ENCODE data around the gene RAP2A.

The RAP2A gene

GRCh38 chr13:97387890-97388289 is 46.1 kb upstream of the RAP2A start:
- no peak for DNase-seq
- H3K27me3 ChIP-seq: no peaks in the 10 kb centered on the region
- H3K9me3 ChIP-seq: no peaks in the 10 kb centered on the region
- TF ChIP-seq CTCF (IDR thresholded peaks at IDR 0.05; ENCODE audit: low read depth, low read length): no peak
- H3K36me3 ChIP-seq: no peaks in the 10 kb centered on the region
- no peak overlapping the region for H3K4me3 ChIP-seq (ENCODE audit: low read depth, low read length)
- H3K4me1 ChIP-seq: peaks cover 2% of the 10 kb centered on the region; the same call in 1 of the 2 replicates

GRCh38 chr13:97388373-97388772 is 45.6 kb upstream of the RAP2A start:
- no peak for TF ChIP-seq CTCF (IDR thresholded peaks at IDR 0.05; ENCODE audit: low read depth, low read length)
- Histone ChIP-seq H3K27me3 (no peaks in the 10 kb centered on the region), H3K4me1 (peaks cover 2% of the 10 kb centered on the region; the same call in 1 of the 2 replicates), H3K36me3 (no peaks in the 10 kb centered on the region), H3K9me3 (no peaks in the 10 kb centered on the region), H3K4me3 (ENCODE audit: low read depth, low read length) (no peak overlapping the region)
- DNase-seq: peak; percentile 18

- H3K9me3 ChIP-seq: no peaks in the 10 kb centered on the region
- TF ChIP-seq CTCF (IDR thresholded peaks at IDR 0.05; ENCODE audit: low read depth, low read length): no peak
Observed at GRCh38 chr13:97390941-97391600, 42.9 kb upstream of the RAP2A start.

GRCh38 chr13:97392020-97392419 is 41.9 kb upstream of the RAP2A start:
- H3K36me3 ChIP-seq: no peaks in the 10 kb centered on the region

More at GRCh38 chr13:97390941-97391600, 42.9 kb upstream of the RAP2A start:
- no peaks in the 10 kb centered on the region for H3K27me3 ChIP-seq
- no peaks in the 10 kb centered on the region for H3K36me3 ChIP-seq
- no peak overlapping the region for H3K4me3 ChIP-seq (ENCODE audit: low read depth, low read length)
- peaks cover 2% of the 10 kb centered on the region; the same call in 1 of the 2 replicates for H3K4me1 ChIP-seq
- DNase-seq: no peak

GRCh38 chr13:97394542-97394941 is 39.4 kb upstream of the RAP2A start:
- H3K36me3 ChIP-seq: no peaks in the 10 kb centered on the region
- no peak for TF ChIP-seq CTCF (IDR thresholded peaks at IDR 0.05; ENCODE audit: low read depth, low read length)
- H3K27me3 ChIP-seq: no peaks in the 10 kb centered on the region
- no peak overlapping the region for H3K4me3 ChIP-seq (ENCODE audit: low read depth, low read length)
- DNase-seq: no peak
- no peaks in the 10 kb centered on the region for H3K4me1 ChIP-seq
- no peaks in the 10 kb centered on the region for H3K9me3 ChIP-seq

More at GRCh38 chr13:97392020-97392419, 41.9 kb upstream of the RAP2A start:
- TF ChIP-seq CTCF (IDR thresholded peaks at IDR 0.05; ENCODE audit: low read depth, low read length): no peak
- DNase-seq: no peak
- Histone ChIP-seq H3K4me1 (0 out of 2 replicates have a peak, but pooled peaks cover 2% of the 10 kb centered on the region), H3K4me3 (ENCODE audit: low read depth, low read length) (no peak overlapping the region), H3K27me3 (no peaks in the 10 kb centered on the region), H3K9me3 (no peaks in the 10 kb centered on the region)

- no peak for TF ChIP-seq CTCF (IDR thresholded peaks at IDR 0.05; ENCODE audit: low read depth, low read length)
- Histone ChIP-seq H3K36me3 (no peaks in the 10 kb centered on the region), H3K4me1 (no peaks in the 10 kb centered on the region), H3K4me3 (ENCODE audit: low read depth, low read length) (no peak overlapping the region), H3K9me3 (no peaks in the 10 kb centered on the region), H3K27me3 (no peaks in the 10 kb centered on the region)
- no peak for DNase-seq
Observed at GRCh38 chr13:97395447-97396136, 38.4 kb upstream of the RAP2A start.

All from BE2C (cell line).